Activated CD8-positive, alpha-beta memory T cell treated with anti-CD3 and anti-CD28 coated beads, Interleukin-2, amount 50 U/mL, for 1 hour (primary cell): ENCODE results near the gene TBC1D9B.

ENCODE experiments used
- DNase-seq: peaks from one replicate; pipeline ENCODE4 v3.0.0-alpha.2; 2020; ENCODE audit errors: extremely low read depth

Gene TBC1D9B

GRCh38 chr5:179907556-179908324, at the start of gene TBC1D9B:
TBC1D9B (minus strand) TSS chr5:179907897; CDS start chr5:179907821, 76 bp downstream.
- DNase-seq = peak; percentile 21

- no peak for DNase-seq
Measured at GRCh38 chr5:179955630-179956029, 47.9 kb upstream of the TBC1D9B start.

- DNase-seq = no peak
Measured at GRCh38 chr5:179955062-179955461, 47.4 kb upstream of the TBC1D9B start.

GRCh38 chr5:179954434-179954833, 46.7 kb upstream of the TBC1D9B start:
- no peak for DNase-seq

- no peak for DNase-seq
Measured at GRCh38 chr5:179953987-179954386, 46.3 kb upstream of the TBC1D9B start.

- DNase-seq = no peak
Measured at GRCh38 chr5:179936976-179937681, 29.4 kb upstream of the TBC1D9B start.

- DNase-seq = no peak
Measured at GRCh38 chr5:179930788-179931473, 23.2 kb upstream of the TBC1D9B start.

- DNase-seq = no peak
Measured at GRCh38 chr5:179927824-179928223, 20.1 kb upstream of the TBC1D9B start.

- DNase-seq = no peak
Measured at GRCh38 chr5:179926657-179927056, 19.0 kb upstream of the TBC1D9B start.

- no peak for DNase-seq
Measured at GRCh38 chr5:179923436-179923835, 15.7 kb upstream of the TBC1D9B start.

GRCh38 chr5:179920175-179920574, 12.5 kb upstream of the TBC1D9B start:
- no peak for DNase-seq

- no peak for DNase-seq
Measured at GRCh38 chr5:179919487-179920060, 11.9 kb upstream of the TBC1D9B start.

GRCh38 chr5:179918742-179919486, 11.2 kb upstream of the TBC1D9B start:
- no peak for DNase-seq

- no peak for DNase-seq
Measured at GRCh38 chr5:179916523-179916922, 8.8 kb upstream of the TBC1D9B start.

- no peak for DNase-seq
Measured at GRCh38 chr5:179915406-179915935, 7.8 kb upstream of the TBC1D9B start.

GRCh38 chr5:179914032-179914755, 6.5 kb upstream of the TBC1D9B start:
- no peak for DNase-seq

- DNase-seq = no peak
Measured at GRCh38 chr5:179913461-179913860, 5.8 kb upstream of the TBC1D9B start.

- no peak for DNase-seq
Measured at GRCh38 chr5:179912951-179913350, 5.3 kb upstream of the TBC1D9B start.

- no peak for DNase-seq
Measured at GRCh38 chr5:179912386-179912785, 4.7 kb upstream of the TBC1D9B start.

- DNase-seq = no peak
Measured at GRCh38 chr5:179909224-179909623, 1.5 kb upstream of the TBC1D9B start.

- no peak for DNase-seq
Measured at GRCh38 chr5:179908528-179908927, 831 bp upstream of the TBC1D9B start.
